GM23248 (cell line): ENCODE data around the gene PIM1. TPM values are rescaled to one million over a fixed set of nuclear protein-coding genes. Genes with fewer than 3 reads are reported as not detected.

Experiments
- DNase-seq: peaks from one replicate; pipeline ENCODE4 v3.0.0-alpha.2; 2015
- H2AFZ ChIP-seq: fragments of 200-600 bp; sonication (generic); 2 replicates; pipeline ENCODE4 v1.6.1; 2016; ENCODE audit warnings: antibody characterized with exemption
- H3F3A ChIP-seq: fragments of 200-600 bp; sonication (generic); 2 replicates; pipeline ENCODE4 v1.6.1; 2016; ENCODE audit warnings: mild to moderate bottlenecking, antibody characterized with exemption, mixed run types; ENCODE audit not compliant: insufficient read depth
- H3K27ac ChIP-seq: fragments of 200-600 bp; sonication (generic); 2 replicates; pipeline ENCODE4 v1.5.1; 2016; ENCODE audit warnings: mild to moderate bottlenecking
- H3K27me3 ChIP-seq: fragments of 200-600 bp; sonication (generic); replicated peaks from 2 replicates; pipeline ENCODE4 v1.6.1; 2016; ENCODE audit warnings: mild to moderate bottlenecking; ENCODE audit not compliant: insufficient read depth
- H3K36me3 ChIP-seq: fragments of 200-600 bp; sonication (generic); 2 replicates; pipeline ENCODE4 v1.6.1; 2016; ENCODE audit warnings: low read depth, mild to moderate bottlenecking
- H3K4me1 ChIP-seq: fragments of 200-600 bp; sonication (generic); 2 replicates; pipeline ENCODE4 v1.6.1; 2016; ENCODE audit warnings: mild to moderate bottlenecking; ENCODE audit not compliant: insufficient read depth
- H3K4me2 ChIP-seq: fragments of 200-600 bp; sonication (generic); one replicate; pipeline ENCODE4 v1.6.1; 2016; ENCODE audit warnings: mild to moderate bottlenecking; ENCODE audit not compliant: unreplicated experiment
- H3K4me3 ChIP-seq: fragments of 200-600 bp; sonication (generic); 2 replicates; pipeline ENCODE4 v1.5.1; 2016; ENCODE audit warnings: mild to moderate bottlenecking
- H3K79me2 ChIP-seq: fragments of 200-600 bp; sonication (generic); 2 replicates; pipeline ENCODE4 v1.6.1; 2016; ENCODE audit warnings: mild to moderate bottlenecking; ENCODE audit not compliant: insufficient read depth
- H3K9ac ChIP-seq: fragments of 200-600 bp; sonication (generic); 2 replicates; pipeline ENCODE4 v1.6.1; 2016; ENCODE audit warnings: mild to moderate bottlenecking
- H3K9me2 ChIP-seq: fragments of 200-600 bp; sonication (generic); 2 replicates; pipeline ENCODE4 v1.6.1; 2016; ENCODE audit warnings: mixed run types, mild to moderate bottlenecking, moderate library complexity; ENCODE audit not compliant: insufficient read depth
- H3K9me3 ChIP-seq: fragments of 200-600 bp; sonication (generic); one replicate; pipeline ENCODE4 v1.6.1; 2017; ENCODE audit warnings: low read depth
- H4K20me1 ChIP-seq: fragments of 200-600 bp; sonication (generic); 2 replicates; pipeline ENCODE4 v1.6.0; 2016; ENCODE audit not compliant: insufficient read depth
- EZH2 ChIP-seq: fragments of 200-600 bp; sonication (generic); IDR thresholded peaks from 2 replicates; pipeline ENCODE4 v1.6.1; 2018; ENCODE audit warnings: antibody characterized with exemption, mild to moderate bottlenecking; ENCODE audit not compliant: insufficient read depth, poor library complexity, severe bottlenecking
- EZH2phosphoT487 ChIP-seq: fragments of 200-600 bp; sonication (generic); IDR thresholded peaks from 2 replicates; pipeline ENCODE4 v1.6.1; 2018; ENCODE audit warnings: antibody characterized with exemption, moderate library complexity, mild to moderate bottlenecking, low read depth; ENCODE audit not compliant: insufficient read depth
- WGBS, 2 experiments: methylation state at CpG; one replicate each; pipeline ENCODE4 v1.1.6; 2015 to 2017; ENCODE audit warnings: low lambda C conversion rate in 2 of 2, low coverage in 1 of 2; ENCODE audit errors: missing lambda C conversion rate in 2 of 2; 5-methylcytosine and 5-hydroxymethylcytosine counted together
- in situ Hi-C: fragments of 300-500 bp; cut with MboI; formaldehyde crosslinking; loops from 2 replicates; pipeline ENCODE4 v1.15.0; 2020
- polyA plus RNA-seq: library from polyadenylated mRNA; unstranded; fragments of >200 nt; fragmentation: Nextera tagmentation; extraction: Ambion mirVana; gene quantifications from 2 replicates; pipeline ENCODE4 v1.2.1, GENCODE V29; 2016
- total RNA-seq: library from RNA; depleted of rRNA; stranded (reverse); fragments of >200 nt; shearing (Covaris generic); gene quantifications from 2 replicates; pipeline ENCODE4 v1.2.3, GENCODE V29; 2014; rRNA removed

The PIM1 gene
- 12.6 and 15.5 TPM in 2 replicates for total RNA-seq
- polyA plus RNA-seq: 10.8 and 12.0 TPM in 2 replicates

- H3F3A ChIP-seq: peaks cover 10% of the 10 kb centered on the region; the same call in 1 of the 2 replicates
- peaks cover 15% of the 10 kb centered on the region for H3K4me1 ChIP-seq
- H3K79me2 ChIP-seq: peaks cover 10% of the 10 kb centered on the region; the same call in 1 of the 2 replicates
- in situ Hi-C loops: loop anchor here (10.0 kb wide), 1 partner anchor 115 kb away; no protein-coding TSS in a partner anchor
- no peaks in the 10 kb centered on the region for H3K9me3 ChIP-seq
- H3K27me3 ChIP-seq: no peaks in the 10 kb centered on the region
- H3K4me3 ChIP-seq: peak within 1 kb of the TSS; percentile 86
- H2AFZ ChIP-seq: peak within 1 kb of the TSS; percentile 54
- TF ChIP-seq EZH2phosphoT487: no peak
- no peak for TF ChIP-seq EZH2
- H3K27ac ChIP-seq: peak within 1 kb of the TSS; percentile 93
- peak within 1 kb of the TSS; percentile 96 for H3K9ac ChIP-seq
- DNase-seq: peak; percentile 99
- no peaks in the 10 kb centered on the region for H3K9me2 ChIP-seq
- no peaks in the 10 kb centered on the region for H4K20me1 ChIP-seq
- WGBS, 2 experiments: 0 to 2% methylated on average over 23 to 71 of the region's 90 CpGs
- peaks cover 23% of the 10 kb centered on the region for H3K36me3 ChIP-seq
- H3K4me2 ChIP-seq: peak within 1 kb of the TSS; percentile 95
Observed at GRCh38 chr6:37169496-37170272, at the start of gene PIM1. Gene PIM1 (plus strand): TSS chr6:37170152. CDS start chr6:37170576, 424 bp downstream.

GRCh38 chr6:37121556-37121955 is 48.4 kb upstream of the PIM1 start:
- Histone ChIP-seq H3K79me2 (no peaks in the 10 kb centered on the region), H3K9ac (no peak overlapping the region), H3F3A (no peaks in the 10 kb centered on the region)

GRCh38 chr6:37122861-37123260 is 47.1 kb upstream of the PIM1 start:
- no peaks in the 10 kb centered on the region for H3K9me3 ChIP-seq
- WGBS, 2 experiments: 96% methylated on average over 5 of the region's 5 CpGs
- no peaks in the 10 kb centered on the region for H3K27me3 ChIP-seq
- H3K4me3 ChIP-seq: no peak overlapping the region
- no peak overlapping the region for H2AFZ ChIP-seq
- no peak overlapping the region for H3K9ac ChIP-seq
- in situ Hi-C loops: no loop called here
- no peaks in the 10 kb centered on the region for H3K9me2 ChIP-seq
- H3K4me1 ChIP-seq: peaks cover 1% of the 10 kb centered on the region; the same call in 1 of the 2 replicates
- no peak overlapping the region for H3K4me2 ChIP-seq
- H3K36me3 ChIP-seq: no peaks in the 10 kb centered on the region
- H3F3A ChIP-seq: no peaks in the 10 kb centered on the region
- H3K79me2 ChIP-seq: no peaks in the 10 kb centered on the region
- no peak overlapping the region for H3K27ac ChIP-seq
- no peaks in the 10 kb centered on the region for H4K20me1 ChIP-seq
- TF ChIP-seq EZH2 (no peak), EZH2phosphoT487 (no peak)
- no peak for DNase-seq

More at GRCh38 chr6:37121556-37121955, 48.4 kb upstream of the PIM1 start:
- Histone ChIP-seq H3K9me2 (no peaks in the 10 kb centered on the region), H3K4me2 (no peak overlapping the region), H3K36me3 (no peaks in the 10 kb centered on the region), H3K9me3 (no peaks in the 10 kb centered on the region), H2AFZ (no peak overlapping the region), H3K4me3 (no peak overlapping the region), H3K27me3 (no peaks in the 10 kb centered on the region), H4K20me1 (no peaks in the 10 kb centered on the region), H3K4me1 (no peaks in the 10 kb centered on the region), H3K27ac (no peak overlapping the region)
- DNase-seq: no peak
- WGBS, 2 experiments: 96 to 98% methylated on average over 4 of the region's 4 CpGs
- TF ChIP-seq EZH2phosphoT487: no peak
- no peak for TF ChIP-seq EZH2
- in situ Hi-C loops: no loop called here

GRCh38 chr6:37123957-37124729 is 45.8 kb upstream of the PIM1 start:
- Histone ChIP-seq H4K20me1 (no peaks in the 10 kb centered on the region), H3K27ac (no peak overlapping the region), H2AFZ (no peak overlapping the region), H3K9ac (no peak overlapping the region), H3F3A (no peaks in the 10 kb centered on the region), H3K9me3 (no peaks in the 10 kb centered on the region), H3K4me3 (no peak overlapping the region), H3K79me2 (no peaks in the 10 kb centered on the region), H3K9me2 (no peaks in the 10 kb centered on the region), H3K4me2 (no peak overlapping the region), H3K4me1 (peaks cover 11% of the 10 kb centered on the region), H3K27me3 (no peaks in the 10 kb centered on the region), H3K36me3 (no peaks in the 10 kb centered on the region)
- no peak for TF ChIP-seq EZH2phosphoT487
- no peak for TF ChIP-seq EZH2
- in situ Hi-C loops: no loop called here
- WGBS, 2 experiments: 96 to 98% methylated on average over 12 to 15 of the region's 15 CpGs
- no peak for DNase-seq
